SK-N-SH (cell line): ENCODE data around the gene GCNT2.

Experiments used
- CTCF ChIP-seq: fragments of 200-600 bp; sonication (generic); IDR thresholded peaks from 2 replicates; pipeline ENCODE4 v1.6.1; 2017; ENCODE audit warnings: antibody characterized with exemption, mild to moderate bottlenecking, moderate library complexity
- FOXJ3 ChIP-seq: sonication (generic); formaldehyde crosslinking; IDR thresholded peaks from 2 replicates; pipeline ENCODE4 v1.5.1; 2020; ENCODE audit warnings: mild to moderate bottlenecking, missing genetic modification reagents
- GABPA ChIP-seq: IDR thresholded peaks from 2 replicates; pipeline ENCODE4 v1.4.0; 2012; ENCODE audit warnings: low read depth, mild to moderate bottlenecking
- MAX ChIP-seq: IDR thresholded peaks from 2 replicates; pipeline ENCODE4 v1.4.0; 2012; ENCODE audit warnings: low read depth
- POLR2AphosphoS5 ChIP-seq: IDR thresholded peaks from 2 replicates; pipeline ENCODE4 v1.6.1; 2012; ENCODE audit warnings: low read depth, low read length
- TF ChIP-seq, protein P1 (sequence below): fragments of 150-350 bp; IDR thresholded peaks from 2 replicates; pipeline ENCODE4 v1.6.1; 2016; ENCODE audit warnings: mild to moderate bottlenecking, low read depth, low read length

DNA sequence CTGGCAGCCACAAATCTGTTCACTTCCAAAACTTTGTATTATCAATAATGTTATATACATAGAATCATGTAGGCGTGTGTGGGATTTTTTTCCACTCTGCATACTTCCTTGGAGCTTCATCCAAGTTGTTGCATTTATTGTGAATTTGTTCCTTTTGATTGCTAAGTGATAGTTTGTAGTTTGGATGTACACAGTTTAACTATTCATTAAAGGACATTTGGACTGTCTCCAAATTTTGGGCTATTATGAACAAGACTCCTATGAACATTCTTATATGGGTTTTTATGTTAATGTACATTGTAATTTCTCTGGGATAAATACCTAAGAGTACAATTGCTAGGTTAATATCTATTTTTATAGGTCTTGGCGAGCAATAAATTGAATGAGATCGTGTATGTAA lies 36.2 kb upstream of the GCNT2 start:
- TF ChIP-seq, protein P1, sequence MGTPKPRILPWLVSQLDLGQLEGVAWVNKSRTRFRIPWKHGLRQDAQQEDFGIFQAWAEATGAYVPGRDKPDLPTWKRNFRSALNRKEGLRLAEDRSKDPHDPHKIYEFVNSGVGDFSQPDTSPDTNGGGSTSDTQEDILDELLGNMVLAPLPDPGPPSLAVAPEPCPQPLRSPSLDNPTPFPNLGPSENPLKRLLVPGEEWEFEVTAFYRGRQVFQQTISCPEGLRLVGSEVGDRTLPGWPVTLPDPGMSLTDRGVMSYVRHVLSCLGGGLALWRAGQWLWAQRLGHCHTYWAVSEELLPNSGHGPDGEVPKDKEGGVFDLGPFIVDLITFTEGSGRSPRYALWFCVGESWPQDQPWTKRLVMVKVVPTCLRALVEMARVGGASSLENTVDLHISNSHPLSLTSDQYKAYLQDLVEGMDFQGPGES: no peak
- TF ChIP-seq MAX (no peak), POLR2AphosphoS5 (no peak), CTCF (no peak), GABPA (no peak), FOXJ3 (CRISPR knock-in tag) (no peak)
